HepG2 (cell line): ENCODE data around the gene PLSCR3.

Experiments used
- GABPA ChIP-seq, 2 experiments: IDR thresholded peaks; 2 replicates each; pipeline ENCODE4 v1.6.1; 2011 to 2016; ENCODE audit warnings: low read depth in 2 of 2, low read length in 1 of 2, missing biosample characterization in 1 of 2, missing genetic modification characterization in 1 of 2
- HNF4A ChIP-seq: sonication (generic); formaldehyde crosslinking; IDR thresholded peaks from 2 replicates; pipeline ENCODE4 v1.4.0; 2020; ENCODE audit warnings: missing genetic modification reagents
- KDM1A ChIP-seq: IDR thresholded peaks from 2 replicates; pipeline ENCODE4 v1.6.1; 2016; ENCODE audit warnings: missing compliant biosample characterization
- NFATC3 ChIP-seq: sonication (generic); formaldehyde crosslinking; IDR thresholded peaks from 2 replicates; pipeline ENCODE4 v1.5.1; 2020; ENCODE audit warnings: mild to moderate bottlenecking, missing genetic modification reagents
- NR2F6 ChIP-seq, 2 experiments: IDR thresholded peaks; 2 replicates each; pipeline ENCODE4 v1.6.1; 2016; ENCODE audit warnings: antibody characterized with exemption in 1 of 2, mild to moderate bottlenecking in 1 of 2

GRCh38 chr17:7419819-7420610, 25.7 kb upstream of the PLSCR3 start, which contains the start of gene SPEM1:
- no peak for TF ChIP-seq HNF4A (CRISPR knock-in tag)
- TF ChIP-seq NR2F6 (IDR thresholded peaks at IDR 0.05): no peak
- TF ChIP-seq NR2F6 (CRISPR knock-in tag; IDR thresholded peaks at IDR 0.05): no peak
- no peak for TF ChIP-seq GABPA (IDR thresholded peaks at IDR 0.05; ENCODE audit: low read depth, low read length)
- no peak for TF ChIP-seq GABPA (CRISPR knock-in tag; IDR thresholded peaks at IDR 0.05; ENCODE audit: low read depth)
- TF ChIP-seq NFATC3 (CRISPR knock-in tag): no peak
- TF ChIP-seq KDM1A (CRISPR knock-in tag): no peak
